Fibroblast of lung (primary cell): ENCODE results near the gene NHLH1. TPM values are rescaled to one million over a fixed set of nuclear protein-coding genes. Genes with fewer than 3 reads are reported as not detected.

ENCODE experiments used
- DNase-seq, 2 donors: peaks; one replicate each; pipeline versions ENCODE4 v3.0.0 to v3.0.0-alpha.2; 2010; ENCODE audit warnings: low read depth in 2 of 2
- H2AFZ ChIP-seq: 2 replicates; pipeline ENCODE4 v1.5.1; 2012; ENCODE audit warnings: low read length, control low read depth, inconsistent platforms
- H3K27ac ChIP-seq: 2 replicates; pipeline ENCODE4 v1.5.1; 2011; ENCODE audit warnings: low read length, control low read depth; ENCODE audit not compliant: insufficient read depth
- H3K27me3 ChIP-seq: 2 replicates; pipeline ENCODE4 v1.5.1; 2011; ENCODE audit warnings: mild to moderate bottlenecking, low read length; ENCODE audit not compliant: control insufficient read depth, insufficient read depth
- H3K36me3 ChIP-seq: 2 replicates; pipeline ENCODE4 v1.5.1; 2011; ENCODE audit warnings: low read length; ENCODE audit not compliant: control insufficient read depth, insufficient read depth
- H3K4me1 ChIP-seq: 2 replicates; pipeline ENCODE4 v1.5.1; 2011; ENCODE audit warnings: low read length; ENCODE audit not compliant: control insufficient read depth, insufficient read depth; ENCODE audit errors: extremely low read depth
- H3K4me2 ChIP-seq: 2 replicates; pipeline ENCODE4 v1.5.1; 2011; ENCODE audit warnings: low read length, control low read depth; ENCODE audit not compliant: insufficient read depth; ENCODE audit errors: extremely low read depth
- H3K4me3 ChIP-seq, 4 experiments: fragments of 200-600 bp in 1 of 4; sonication (generic) in 1 of 4; replicated peaks in 1 of 4; 2 replicates each; pipeline ENCODE4 v1.5.1; 2011 to 2016; ENCODE audit warnings: low read length in 4 of 4, low read depth in 3 of 4, mild to moderate bottlenecking in 3 of 4, control low read depth in 2 of 4, inconsistent platforms in 1 of 4, mixed read lengths in 1 of 4; ENCODE audit not compliant: insufficient read depth in 1 of 4; ENCODE audit errors: control extremely low read depth in 1 of 4
- H3K79me2 ChIP-seq: 2 replicates; pipeline ENCODE4 v1.5.1; 2012; ENCODE audit warnings: mild to moderate bottlenecking, low read length, inconsistent platforms; ENCODE audit not compliant: control insufficient read depth, insufficient read depth
- H3K9ac ChIP-seq: 2 replicates; pipeline ENCODE4 v1.5.1; 2011; ENCODE audit warnings: mild to moderate bottlenecking, low read length, control low read depth; ENCODE audit not compliant: insufficient read depth
- H3K9me3 ChIP-seq: 2 replicates; pipeline ENCODE4 v1.5.1; 2012; ENCODE audit warnings: low read depth, low read length; ENCODE audit not compliant: control insufficient read depth, insufficient read depth
- H4K20me1 ChIP-seq: 2 replicates; pipeline ENCODE4 v1.5.1; 2011; ENCODE audit warnings: low read length; ENCODE audit not compliant: control insufficient read depth, insufficient read depth; ENCODE audit errors: extremely low read depth
- EZH2 ChIP-seq: IDR thresholded peaks from 2 replicates; pipeline ENCODE4 v1.5.1; 2012; ENCODE audit warnings: low read length, control low read depth, mild to moderate bottlenecking; ENCODE audit errors: missing control alignments
- polyA plus RNA-seq, 2 donors: library from polyadenylated mRNA; depleted of rRNA in 1 of 2; stranded (reverse) in 1 of 2; unstranded in 1 of 2; fragments of >200 nt; gene quantifications; 2 replicates each; pipeline ENCODE4 v1.2.1, GENCODE V29; 2011 to 2012; ENCODE audit warnings: missing spikeins in 1 of 2
- total RNA-seq: library from RNA; depleted of rRNA; stranded (reverse); fragments of >200 nt; gene quantifications from 2 replicates; pipeline ENCODE4 v1.2.1, GENCODE V29; 2014
- TF ChIP-seq, protein P1 (sequence below), 2 donors: IDR thresholded peaks in 1 of 2; conservative IDR thresholded peaks in 1 of 2; 1 replicate in 1 of 2; 2 replicates in 1 of 2; pipeline ENCODE4 v1.5.1; 2011 to 2012; ENCODE audit warnings: low read length in 2 of 2, control low read depth in 1 of 2, inconsistent platforms in 1 of 2, low read depth in 1 of 2, mild to moderate bottlenecking in 1 of 2

NHLH1 gene
- total and polyA plus RNA-seq, 2 donors (not counting 1 experiment from before 2014, with no cell fraction given) = 0.05 TPM; not detected in 1

DNA sequence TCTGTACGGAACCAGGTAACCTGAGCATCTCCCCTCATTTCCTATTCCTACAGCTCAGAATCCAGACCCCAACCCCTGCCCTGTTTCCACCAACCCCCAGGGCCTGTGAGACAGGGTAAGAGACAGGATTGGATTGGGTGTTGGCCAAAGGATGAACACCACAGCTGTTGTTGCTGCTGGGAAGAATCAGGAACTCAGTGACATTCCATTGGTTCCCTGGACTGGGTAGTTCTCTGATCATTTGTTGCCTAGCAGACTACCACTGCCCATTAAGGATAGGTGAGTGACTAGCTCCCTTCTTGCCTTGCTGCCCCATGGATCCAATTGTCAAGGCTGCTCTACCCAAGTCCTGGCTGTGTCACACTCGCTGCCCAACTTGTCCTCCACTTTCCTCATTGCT is 13.6 kb upstream of the NHLH1 start:
- TF ChIP-seq EZH2 = no peak
- TF ChIP-seq, protein P1, sequence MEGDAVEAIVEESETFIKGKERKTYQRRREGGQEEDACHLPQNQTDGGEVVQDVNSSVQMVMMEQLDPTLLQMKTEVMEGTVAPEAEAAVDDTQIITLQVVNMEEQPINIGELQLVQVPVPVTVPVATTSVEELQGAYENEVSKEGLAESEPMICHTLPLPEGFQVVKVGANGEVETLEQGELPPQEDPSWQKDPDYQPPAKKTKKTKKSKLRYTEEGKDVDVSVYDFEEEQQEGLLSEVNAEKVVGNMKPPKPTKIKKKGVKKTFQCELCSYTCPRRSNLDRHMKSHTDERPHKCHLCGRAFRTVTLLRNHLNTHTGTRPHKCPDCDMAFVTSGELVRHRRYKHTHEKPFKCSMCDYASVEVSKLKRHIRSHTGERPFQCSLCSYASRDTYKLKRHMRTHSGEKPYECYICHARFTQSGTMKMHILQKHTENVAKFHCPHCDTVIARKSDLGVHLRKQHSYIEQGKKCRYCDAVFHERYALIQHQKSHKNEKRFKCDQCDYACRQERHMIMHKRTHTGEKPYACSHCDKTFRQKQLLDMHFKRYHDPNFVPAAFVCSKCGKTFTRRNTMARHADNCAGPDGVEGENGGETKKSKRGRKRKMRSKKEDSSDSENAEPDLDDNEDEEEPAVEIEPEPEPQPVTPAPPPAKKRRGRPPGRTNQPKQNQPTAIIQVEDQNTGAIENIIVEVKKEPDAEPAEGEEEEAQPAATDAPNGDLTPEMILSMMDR (conservative IDR thresholded peaks at IDR 0.05 in 1 of 2, IDR thresholded peaks at IDR 0.05 in 1 of 2; ENCODE audit: low read depth in 1 of 2, low read length in 2 of 2) = no peak
- no peaks in the 10 kb centered on the region for H3K9me3 ChIP-seq
- H3K4me1 ChIP-seq = no peaks in the 10 kb centered on the region
- no peak overlapping the region for H3K4me2 ChIP-seq
- no peak overlapping the region for H3K4me3 ChIP-seq
- peak in 1 of 2 donors; percentile 30 for DNase-seq
- no peak overlapping the region for H3K9ac ChIP-seq
- H3K36me3 ChIP-seq = peaks cover 27% of the 10 kb centered on the region
- H2AFZ ChIP-seq = no peak overlapping the region
- no peaks in the 10 kb centered on the region for H3K27me3 ChIP-seq
- H3K27ac ChIP-seq = no peak overlapping the region
- H4K20me1 ChIP-seq = no peaks in the 10 kb centered on the region
- H3K79me2 ChIP-seq = no peaks in the 10 kb centered on the region

DNA sequence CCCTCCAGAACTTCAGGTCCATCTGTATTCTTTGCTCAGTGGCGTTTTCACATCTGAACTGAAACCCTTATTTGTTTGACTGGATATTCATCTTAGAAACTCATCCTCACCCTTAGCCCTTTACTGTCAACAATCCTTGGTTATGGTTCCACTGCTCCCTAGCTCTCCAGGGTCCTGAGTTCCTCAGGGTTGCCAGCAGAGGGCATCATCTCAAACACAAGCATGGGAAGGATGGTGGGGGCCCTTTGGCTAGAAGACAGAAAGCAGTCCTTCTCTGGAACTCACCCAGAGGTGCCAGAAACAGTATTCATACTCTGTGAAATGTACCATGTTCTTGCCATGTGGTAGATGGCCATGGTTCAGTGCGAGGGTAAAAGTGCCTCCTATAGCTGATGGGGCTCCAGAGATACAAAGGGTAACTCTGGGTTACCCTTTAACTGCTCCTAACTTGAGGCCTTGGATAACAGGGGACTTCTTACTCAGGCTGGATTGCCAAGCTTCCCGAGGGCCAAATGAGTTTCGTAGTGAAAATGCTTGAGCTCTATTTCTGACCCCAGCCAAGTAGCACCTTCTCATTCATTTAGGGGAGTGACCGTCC is 12.4 kb upstream of the NHLH1 start:
- H3K4me2 ChIP-seq = no peak overlapping the region
- no peaks in the 10 kb centered on the region for H3K27me3 ChIP-seq
- TF ChIP-seq EZH2 = no peak
- TF ChIP-seq, protein P1 (conservative IDR thresholded peaks at IDR 0.05 in 1 of 2, IDR thresholded peaks at IDR 0.05 in 1 of 2; ENCODE audit: low read depth in 1 of 2, low read length in 2 of 2) = peak; percentile 35 to 55
- no peaks in the 10 kb centered on the region for H3K4me1 ChIP-seq
- H3K36me3 ChIP-seq = peaks cover 28% of the 10 kb centered on the region
- H2AFZ ChIP-seq = no peak overlapping the region
- H4K20me1 ChIP-seq = no peaks in the 10 kb centered on the region
- peak; percentile 14 to 17 for DNase-seq
- H3K79me2 ChIP-seq = no peaks in the 10 kb centered on the region
- H3K4me3 ChIP-seq = no peak overlapping the region
- no peak overlapping the region for H3K27ac ChIP-seq
- no peaks in the 10 kb centered on the region for H3K9me3 ChIP-seq
- H3K9ac ChIP-seq = no peak overlapping the region

DNA sequence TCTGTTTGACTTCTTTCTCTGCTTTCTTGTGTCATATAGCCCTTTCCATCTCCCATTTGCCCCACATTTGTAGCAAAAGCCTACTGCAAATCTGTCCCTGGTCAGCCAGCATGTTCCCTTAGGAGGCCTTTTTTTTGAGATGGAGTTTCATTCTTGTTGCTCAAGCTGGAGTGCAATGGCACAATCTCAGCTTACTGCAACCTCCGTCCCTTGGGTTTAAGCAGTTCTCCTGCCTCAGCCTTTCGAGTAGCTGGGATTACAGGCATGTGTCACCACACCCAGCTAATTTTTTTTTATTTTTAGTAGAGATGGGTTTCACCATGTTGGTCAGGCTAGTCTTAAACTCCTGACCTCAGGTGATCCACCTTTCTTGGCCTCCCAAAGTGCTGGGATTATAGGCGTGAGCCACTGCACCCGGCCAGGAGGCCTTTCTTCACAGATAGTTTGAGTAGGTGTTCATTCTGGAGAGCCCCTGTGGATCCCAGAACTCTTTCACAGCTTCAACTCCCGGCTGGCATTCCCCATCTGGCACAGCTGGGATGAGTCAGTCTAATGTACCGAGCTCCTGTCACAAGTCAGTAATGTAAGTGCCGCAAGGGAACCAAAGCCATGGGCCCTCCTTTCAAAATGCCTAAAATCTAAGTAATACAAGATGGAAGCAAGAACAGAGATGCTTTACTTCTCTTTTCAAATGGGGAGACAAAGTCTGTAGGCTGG is 9.4 kb upstream of the NHLH1 start:
- Histone ChIP-seq H2AFZ (no peak overlapping the region), H3K9me3 (no peaks in the 10 kb centered on the region), H4K20me1 (no peaks in the 10 kb centered on the region), H3K4me2 (no peak overlapping the region), H3K4me1 (no peaks in the 10 kb centered on the region), H3K79me2 (no peaks in the 10 kb centered on the region), H3K36me3 (peaks cover 26% of the 10 kb centered on the region), H3K27me3 (no peaks in the 10 kb centered on the region), H3K4me3 (no peak overlapping the region), H3K27ac (no peak overlapping the region), H3K9ac (no peak overlapping the region)
- no peak for TF ChIP-seq EZH2
- TF ChIP-seq, protein P1 (conservative IDR thresholded peaks at IDR 0.05 in 1 of 2, IDR thresholded peaks at IDR 0.05 in 1 of 2; ENCODE audit: low read depth in 1 of 2, low read length in 2 of 2) = no peak
- peak in 1 of 2 donors; percentile 11 for DNase-seq
